H1 (cell line): Measurements from ENCODE around the gene PPARA. TPM values are rescaled to one million over a fixed set of nuclear protein-coding genes. Genes with fewer than 3 reads are reported as not detected.

Experiments
- CTCF ChIA-PET: fragments of 300-600 bp; sonication (Branson Sonifier 250); formaldehyde crosslinking; loops from one replicate; lab custom pipeline; 2021; ENCODE audit not compliant: partially characterized antibody; lab: Charles Lee
- POLR2A ChIA-PET: fragments of 300-600 bp; sonication (Branson Sonifier 250); formaldehyde crosslinking; loops from one replicate; lab custom pipeline; 2021; ENCODE audit warnings: inconsistent platforms; ENCODE audit not compliant: partially characterized antibody; lab: Charles Lee
- DNase-seq, 2 experiments: peaks; one replicate each; pipeline versions ENCODE4 v3.0.0 to v3.0.0-alpha.2; 2010 to 2022; ENCODE audit warnings: low spot score in 2 of 2, low read depth in 1 of 2, mixed read lengths in 1 of 2
- FAIRE-seq: peaks from 2 replicates; lab custom pipeline; 2011; peaks lifted over from hg19 to GRCh38; lab: Jason Lieb, UNC
- H2AFZ ChIP-seq: 2 replicates; pipeline ENCODE4 v1.8.1; 2012; ENCODE audit warnings: low read length, inconsistent platforms
- H2AK5ac ChIP-seq: 2 replicates; pipeline ENCODE4 v1.6.1; 2013; ENCODE audit warnings: low read depth, low read length
- H2BK120ac ChIP-seq: replicated peaks from 2 replicates; pipeline ENCODE3; 2013; ENCODE audit warnings: low read depth, low read length, inconsistent platforms
- H2BK12ac ChIP-seq: 2 replicates; pipeline ENCODE4 v1.6.1; 2013; ENCODE audit warnings: low read depth, low read length
- H2BK15ac ChIP-seq: 2 replicates; pipeline ENCODE4 v1.6.1; 2013; ENCODE audit warnings: low read length
- H2BK20ac ChIP-seq: 2 replicates; pipeline ENCODE4 v1.6.1; 2013; ENCODE audit warnings: low read length
- H2BK5ac ChIP-seq: 2 replicates; pipeline ENCODE4 v1.6.1; 2013; ENCODE audit warnings: low read depth, low read length
- H3K14ac ChIP-seq: 2 replicates; pipeline ENCODE4 v1.6.1; 2013; ENCODE audit warnings: inconsistent platforms; ENCODE audit not compliant: insufficient read length
- H3K18ac ChIP-seq: 2 replicates; pipeline ENCODE4 v1.6.1; 2013; ENCODE audit warnings: low read length; ENCODE audit errors: extremely low read depth
- H3K23ac ChIP-seq: 2 replicates; pipeline ENCODE4 v1.6.1; 2013; ENCODE audit warnings: inconsistent platforms; ENCODE audit not compliant: insufficient read length
- H3K23me2 ChIP-seq: 2 replicates; pipeline ENCODE4 v1.6.1; 2013; ENCODE audit warnings: low read depth, low read length
- H3K27ac ChIP-seq: 2 replicates; pipeline ENCODE4 v1.6.1; 2011; ENCODE audit warnings: low read depth, low read length, inconsistent platforms
- H3K27me3 ChIP-seq, 4 experiments: replicated peaks in 1 of 4; 1 replicate in 1 of 4; 2 replicates in 3 of 4; pipeline versions ENCODE4 v1.6.1 to v1.8.1; 2011 to 2013; ENCODE audit warnings: low read length in 3 of 4, mild to moderate bottlenecking in 3 of 4, inconsistent platforms in 2 of 4, mixed read lengths in 2 of 4, moderate library complexity in 1 of 4; ENCODE audit not compliant: control insufficient read depth in 3 of 4, insufficient read depth in 3 of 4; ENCODE audit errors: extremely low read depth in 1 of 4
- H3K36me3 ChIP-seq, 4 experiments: 2 replicates each; pipeline versions ENCODE4 v1.6.1 to v1.8.1; 2011 to 2013; ENCODE audit warnings: mild to moderate bottlenecking in 4 of 4, low read length in 3 of 4, moderate library complexity in 2 of 4, control low read depth in 1 of 4, inconsistent platforms in 1 of 4; ENCODE audit not compliant: insufficient read depth in 4 of 4, control insufficient read depth in 2 of 4
- H3K4ac ChIP-seq: replicated peaks from 2 replicates; pipeline ENCODE3; 2013; ENCODE audit warnings: low read length, low read depth, mixed read lengths, inconsistent platforms; ENCODE audit not compliant: insufficient read length
- H3K4me1 ChIP-seq, 4 experiments: replicated peaks in 1 of 4; 1 replicate in 1 of 4; 2 replicates in 3 of 4; pipeline versions ENCODE4 v1.6.1 to v1.8.1; 2011 to 2013; ENCODE audit warnings: low read length in 3 of 4, inconsistent platforms in 2 of 4, mixed read lengths in 1 of 4; ENCODE audit not compliant: insufficient read depth in 4 of 4, control insufficient read depth in 3 of 4
- H3K4me2 ChIP-seq, 2 experiments: 2 replicates each; pipeline versions ENCODE4 v1.6.1 to v1.8.1; 2011 to 2013; ENCODE audit warnings: low read depth in 2 of 2, low read length in 2 of 2, control low read depth in 1 of 2, inconsistent platforms in 1 of 2, mild to moderate bottlenecking in 1 of 2; ENCODE audit not compliant: insufficient read depth in 1 of 2
- H3K4me3 ChIP-seq, 4 experiments: fragments of 200-600, 300-600 bp in 1 of 4; sonication (generic), shearing (Covaris generic), sonication (Bioruptor Twin) in 1 of 4; 2 replicates each; pipeline versions ENCODE4 v1.5.1 to v1.8.1; 2011 to 2016; ENCODE audit warnings: low read length in 4 of 4, low read depth in 3 of 4, control low read depth in 2 of 4, inconsistent platforms in 2 of 4, mild to moderate bottlenecking in 2 of 4, mixed read lengths in 1 of 4, moderate library complexity in 1 of 4; ENCODE audit not compliant: insufficient read depth in 2 of 4; ENCODE audit errors: extremely low read depth in 1 of 4
- H3K56ac ChIP-seq: replicated peaks from 2 replicates; pipeline ENCODE3; 2013; ENCODE audit warnings: low read depth, mild to moderate bottlenecking, mixed read lengths, low read length, inconsistent platforms; ENCODE audit not compliant: insufficient read length
- H3K79me1 ChIP-seq: 2 replicates; pipeline ENCODE4 v1.6.1; 2013; ENCODE audit warnings: low read depth, low read length, control low read depth
- H3K79me2 ChIP-seq, 2 experiments: 2 replicates each; pipeline versions ENCODE4 v1.6.1 to v1.8.1; 2012 to 2013; ENCODE audit warnings: low read length in 2 of 2, mild to moderate bottlenecking in 2 of 2, inconsistent platforms in 1 of 2; ENCODE audit not compliant: insufficient read depth in 2 of 2, control insufficient read depth in 1 of 2
- H3K9ac ChIP-seq, 4 experiments: replicated peaks in 1 of 4; 1 replicate in 1 of 4; 2 replicates in 3 of 4; pipeline versions ENCODE4 v1.6.1 to v1.8.1; 2011 to 2013; ENCODE audit warnings: low read depth in 3 of 4, low read length in 3 of 4, control low read depth in 2 of 4, mild to moderate bottlenecking in 2 of 4, moderate library complexity in 2 of 4, inconsistent platforms in 1 of 4; ENCODE audit errors: extremely low read depth in 1 of 4
- H3K9me3 ChIP-seq, 2 experiments: 2 replicates each; pipeline versions ENCODE4 v1.6.1 to v1.8.1; 2012 to 2013; ENCODE audit warnings: mild to moderate bottlenecking in 2 of 2, moderate library complexity in 2 of 2, control low read depth in 1 of 2, inconsistent platforms in 1 of 2, low read depth in 1 of 2, low read length in 1 of 2, mixed read lengths in 1 of 2; ENCODE audit not compliant: insufficient read depth in 2 of 2
- H4K20me1 ChIP-seq, 2 experiments: replicated peaks in 1 of 2; 2 replicates each; pipeline versions ENCODE3 to v1.8.1; 2011 to 2013; ENCODE audit warnings: inconsistent platforms in 2 of 2, low read length in 2 of 2, mild to moderate bottlenecking in 1 of 2; ENCODE audit not compliant: insufficient read depth in 2 of 2, control insufficient read depth in 1 of 2
- H4K5ac ChIP-seq: 2 replicates; pipeline ENCODE4 v1.6.1; 2013; ENCODE audit warnings: low read length, low read depth, mixed read lengths, inconsistent platforms; ENCODE audit not compliant: insufficient read length
- H4K8ac ChIP-seq: 2 replicates; pipeline ENCODE4 v1.8.0; 2013; ENCODE audit warnings: mild to moderate bottlenecking, moderate library complexity, low read length, inconsistent platforms; ENCODE audit not compliant: insufficient read depth; ENCODE audit errors: extremely low read depth
- H4K91ac ChIP-seq: replicated peaks from 2 replicates; pipeline ENCODE3; 2013; ENCODE audit warnings: low read length, mixed read lengths, inconsistent platforms; ENCODE audit not compliant: insufficient read length
- BCL11A ChIP-seq, 2 experiments: IDR thresholded peaks; one replicate each; pipeline ENCODE4 v1.6.1; 2011; ENCODE audit warnings: low read depth in 2 of 2, low read length in 2 of 2, mild to moderate bottlenecking in 2 of 2
- CTBP2 ChIP-seq: IDR thresholded peaks from 2 replicates; pipeline ENCODE4 v1.7.0; 2011; ENCODE audit warnings: borderline replicate concordance, mild to moderate bottlenecking, moderate library complexity, mixed read lengths, low read length; ENCODE audit not compliant: insufficient read depth, insufficient read length
- GABPA ChIP-seq: IDR thresholded peaks from 2 replicates; pipeline ENCODE4 v1.6.1; 2011; ENCODE audit warnings: mild to moderate bottlenecking, low read length, moderate library complexity, borderline replicate concordance; ENCODE audit not compliant: insufficient read depth
- HDAC6 ChIP-seq: IDR thresholded peaks from one replicate; pipeline ENCODE4 v1.7.1; 2012; ENCODE audit warnings: low read depth, mild to moderate bottlenecking, inconsistent platforms, low read length, moderate library complexity
- JUND ChIP-seq: IDR thresholded peaks from 2 replicates; pipeline ENCODE4 v1.6.1; 2011; ENCODE audit warnings: mild to moderate bottlenecking, improper control_type of control experiment, low read length
- KDM1A ChIP-seq: fragments of 200-600, 300-600 bp; sonication (generic); IDR thresholded peaks from 2 replicates; pipeline ENCODE4 v1.7.1; 2016; ENCODE audit warnings: mild to moderate bottlenecking, low read length, borderline replicate concordance
- KDM4A ChIP-seq: IDR thresholded peaks from one replicate; pipeline ENCODE4 v1.7.1; 2012; ENCODE audit warnings: low read depth, mild to moderate bottlenecking, moderate library complexity, low read length, inconsistent platforms; ENCODE audit not compliant: severe bottlenecking
- MAX ChIP-seq: IDR thresholded peaks from 2 replicates; pipeline ENCODE4 v1.6.1; 2012; ENCODE audit warnings: inconsistent platforms
- RNF2 ChIP-seq: fragments of 200-900, 300-1000 bp; sonication (generic); IDR thresholded peaks from 2 replicates; pipeline ENCODE4 v1.7.1; 2016; ENCODE audit warnings: borderline replicate concordance, low read depth, mild to moderate bottlenecking, antibody characterized with exemption, low read length; ENCODE audit not compliant: poor library complexity, severe bottlenecking; ENCODE audit errors: missing control alignments
- SP2 ChIP-seq: IDR thresholded peaks from 2 replicates; pipeline ENCODE4 v1.6.1; 2012; ENCODE audit warnings: mild to moderate bottlenecking, low read length, inconsistent platforms
- WGBS, 2 experiments: shearing (Covaris generic) in 1 of 2; methylation state at CpG; one replicate each; pipeline versions ENCODE4 v1.1.6 to v1.1.7; 2013 to 2015; ENCODE audit warnings: low lambda C conversion rate in 2 of 2, mixed read lengths in 2 of 2, inconsistent platforms in 1 of 2, low coverage in 1 of 2, missing lambda C conversion rate in 1 of 2; ENCODE audit not compliant: insufficient replicate concordance in 2 of 2, insufficient coverage in 1 of 2, insufficient read length in 1 of 2; ENCODE audit errors: extremely low coverage in 1 of 2, missing lambda C conversion rate in 1 of 2; 5-methylcytosine and 5-hydroxymethylcytosine counted together
- polyA plus RNA-seq, 7 experiments: library from polyadenylated mRNA; depleted of rRNA in 3 of 7; stranded (reverse) in 5 of 7; unstranded in 2 of 7; fragments of >200 nt in 5 of 7; fragments of 200-250 nt in 2 of 7; gene quantifications; 1 replicate in 5 of 7; 2 replicates in 1 of 7; 4 replicates in 1 of 7; pipeline versions ENCODE4 v1.2.1 to v1.2.3, GENCODE V29; 2011 to 2013; ENCODE audit warnings: missing spikeins in 2 of 7, mixed read lengths in 2 of 7
- total RNA-seq: library from RNA; stranded (reverse); fragmentation: NEBNext Ultra II Directional; extraction: Animal tissue kit (Norgen Biotek cat#: 25700); gene quantifications from 2 replicates; pipeline ENCODE4 v1.2.1, GENCODE V29; 2021

The PPARA gene
- total and polyA plus RNA-seq, 2 of the 8 experiments (the other 6 are each of a cell fraction or from before 2014, with no cell fraction given): 3.1 to 8.2 TPM

GRCh38 chr22:46135611-46136485 lies 14.5 kb upstream of the PPARA start:
- Histone ChIP-seq H3K79me1 (no peaks in the 10 kb centered on the region), H3K9ac (no peak overlapping the region), H3K14ac (no peak overlapping the region), H2BK5ac (peak overlapping the region; percentile 28; the same call in 1 of the 2 replicates), H3K56ac (no peak overlapping the region), H2BK15ac (0 out of 2 replicates have a peak overlapping the region, but pooled peaks have one; percentile 94), H3K23me2 (no peaks in the 10 kb centered on the region), H3K4me1 (no peaks in the 10 kb centered on the region; a peak in 1 of 7 replicates), H2BK12ac (peak overlapping the region; percentile 90; the same call in 1 of the 2 replicates), H4K8ac (no peak overlapping the region), H3K36me3 (no peaks in the 10 kb centered on the region), H3K79me2 (no peaks in the 10 kb centered on the region), H3K4me3 (no peak overlapping the region), H3K18ac (no peak overlapping the region), H4K91ac (no peak overlapping the region), H2BK20ac (no peak overlapping the region), H3K9me3 (no peaks in the 10 kb centered on the region), H4K20me1 (peaks cover 0 to 3% of the 10 kb centered on the region in 2 experiments), H3K4me2 (no peak overlapping the region), H2AK5ac (no peak overlapping the region; the same call in 1 of the 2 replicates), H2BK120ac (no peak overlapping the region), H2AFZ (no peak overlapping the region), H3K27ac (no peak overlapping the region), H3K23ac (no peak overlapping the region), H3K27me3 (no peaks in the 10 kb centered on the region), H4K5ac (no peak overlapping the region), H3K4ac (no peak overlapping the region)
- DNase-seq: no peak
- 89% methylated on average over 25 of the region's 26 CpGs; no CpG with 5 or more reads in 1 of the 2 experiments for WGBS, 2 experiments
- ChIA-PET CTCF (interaction anchor here (1.0 to 4.8 kb wide), 4 partner anchors 10 to 220 kb away, joined by 3 to 40 read pairs (median 4); no protein-coding TSS in a partner anchor), POLR2A (interaction anchor here (0.8 kb wide), 1 partner anchor 12 kb away, joined by 3 read pairs; no protein-coding TSS in a partner anchor)
- FAIRE-seq: no peak
- TF ChIP-seq GABPA (no peak), KDM4A (no peak), CTBP2 (no peak), SP2 (no peak), BCL11A (IDR thresholded peaks at IDR 0.05; ENCODE audit: low read depth in 2 of 2, low read length in 2 of 2) (no peak), HDAC6 (no peak), KDM1A (no peak), JUND (no peak), RNF2 (no peak), MAX (no peak)
